ENCODE results near the gene AVL9.
"Not testable (repeated sequence)": the region's sequence is repeated elsewhere in the genome, so short reads cannot be mapped to it uniquely, and the experiment has no call there.

The AVL9 gene

DNA sequence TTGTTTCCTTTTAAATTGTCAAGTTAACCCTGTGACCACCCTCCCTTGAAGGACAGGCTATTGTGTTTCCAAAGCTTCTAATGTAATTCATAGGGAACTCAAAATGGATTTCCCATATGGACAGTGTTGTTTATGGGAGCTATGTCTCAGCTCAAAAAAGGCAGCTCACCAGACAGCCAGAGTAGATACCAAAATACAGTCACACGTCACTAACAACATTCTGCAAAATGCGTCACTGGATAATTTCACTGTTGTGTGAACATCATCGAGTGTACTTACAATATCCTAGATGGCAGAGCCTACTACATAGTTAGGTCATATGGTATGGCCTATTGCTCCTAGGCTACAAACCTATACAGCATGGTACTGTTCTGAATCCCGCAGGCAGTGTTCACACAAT is 97.4 kb downstream of the AVL9 start:
- no peak overlapping the region for H3K4me3 ChIP-seq (ENCODE audit: low read depth, low read length)
- TF ChIP-seq, protein P1, sequence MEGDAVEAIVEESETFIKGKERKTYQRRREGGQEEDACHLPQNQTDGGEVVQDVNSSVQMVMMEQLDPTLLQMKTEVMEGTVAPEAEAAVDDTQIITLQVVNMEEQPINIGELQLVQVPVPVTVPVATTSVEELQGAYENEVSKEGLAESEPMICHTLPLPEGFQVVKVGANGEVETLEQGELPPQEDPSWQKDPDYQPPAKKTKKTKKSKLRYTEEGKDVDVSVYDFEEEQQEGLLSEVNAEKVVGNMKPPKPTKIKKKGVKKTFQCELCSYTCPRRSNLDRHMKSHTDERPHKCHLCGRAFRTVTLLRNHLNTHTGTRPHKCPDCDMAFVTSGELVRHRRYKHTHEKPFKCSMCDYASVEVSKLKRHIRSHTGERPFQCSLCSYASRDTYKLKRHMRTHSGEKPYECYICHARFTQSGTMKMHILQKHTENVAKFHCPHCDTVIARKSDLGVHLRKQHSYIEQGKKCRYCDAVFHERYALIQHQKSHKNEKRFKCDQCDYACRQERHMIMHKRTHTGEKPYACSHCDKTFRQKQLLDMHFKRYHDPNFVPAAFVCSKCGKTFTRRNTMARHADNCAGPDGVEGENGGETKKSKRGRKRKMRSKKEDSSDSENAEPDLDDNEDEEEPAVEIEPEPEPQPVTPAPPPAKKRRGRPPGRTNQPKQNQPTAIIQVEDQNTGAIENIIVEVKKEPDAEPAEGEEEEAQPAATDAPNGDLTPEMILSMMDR (IDR thresholded peaks at IDR 0.05; ENCODE audit: low read depth, low read length) = no peak

DNA sequence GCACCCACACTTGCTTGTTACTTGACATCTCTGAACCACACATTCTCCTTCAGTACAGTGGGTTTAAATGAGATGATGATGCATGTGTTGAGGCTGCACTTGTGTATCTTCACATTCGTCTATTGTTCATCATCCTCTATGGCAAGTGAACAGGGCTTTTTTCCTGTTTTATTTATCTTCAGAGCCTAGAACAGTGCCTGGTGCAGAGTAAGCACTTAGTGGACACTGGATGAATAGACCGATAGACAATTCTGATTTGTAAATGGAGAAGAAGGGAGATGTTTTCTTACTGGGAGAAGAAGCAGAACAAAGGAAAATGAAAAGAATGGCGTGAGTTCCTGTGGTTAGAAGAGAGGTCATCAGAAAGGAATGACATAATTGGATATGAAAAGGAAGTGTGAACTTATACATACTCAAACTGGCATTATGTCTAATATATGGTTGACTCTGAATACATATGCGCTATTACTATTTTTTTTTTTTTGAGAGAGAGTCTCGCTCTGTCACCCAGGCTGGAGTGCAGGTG is 99.7 kb downstream of the AVL9 start:
- TF ChIP-seq, protein P1 (IDR thresholded peaks at IDR 0.05; ENCODE audit: low read depth, low read length) = no peak
- no peak overlapping the region for H3K4me3 ChIP-seq (ENCODE audit: low read depth, low read length)

DNA sequence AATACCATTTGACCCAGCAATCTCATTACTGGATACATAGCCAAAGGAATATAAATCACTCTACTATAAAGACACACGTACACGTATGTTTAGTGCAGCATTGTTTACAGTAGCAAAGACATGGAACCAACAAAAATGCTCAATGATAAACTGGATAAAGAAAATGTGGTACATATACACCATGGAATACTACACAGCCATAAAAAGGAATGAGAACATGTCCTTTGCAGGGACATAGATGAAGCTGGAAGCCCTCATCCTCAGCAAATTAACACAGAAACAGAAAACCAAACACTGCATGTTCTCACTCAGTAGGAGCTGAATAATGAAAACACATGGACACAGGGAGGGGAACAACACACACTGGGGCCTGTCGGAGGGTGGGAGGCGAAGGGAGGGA is 105.9 kb downstream of the AVL9 start:
- H3K4me3 ChIP-seq (ENCODE audit: low read depth, low read length) = not testable (repeated sequence)

DNA sequence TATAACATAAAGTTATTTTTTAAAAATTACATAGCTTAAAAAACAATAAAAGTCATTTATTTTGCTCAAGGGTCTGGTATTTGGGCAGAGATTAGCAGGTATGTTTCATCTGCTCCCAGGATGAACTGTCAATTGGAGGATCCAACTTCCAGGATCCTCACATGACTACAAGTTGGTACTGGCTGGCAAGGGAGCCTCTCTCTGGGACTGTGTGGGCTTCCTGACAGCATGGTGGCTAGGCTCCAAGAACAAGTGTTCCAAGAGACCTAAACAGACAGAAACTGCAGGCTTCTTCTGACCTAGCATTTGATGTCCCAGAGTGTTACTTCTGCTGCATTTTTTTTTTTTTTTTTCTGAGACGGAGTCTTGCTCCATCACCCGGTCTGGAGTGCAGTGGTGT is 107.2 kb downstream of the AVL9 start:
- H3K4me3 ChIP-seq (ENCODE audit: low read depth, low read length) = no peak overlapping the region
- TF ChIP-seq, protein P1 (IDR thresholded peaks at IDR 0.05; ENCODE audit: low read depth, low read length) = no peak

DNA sequence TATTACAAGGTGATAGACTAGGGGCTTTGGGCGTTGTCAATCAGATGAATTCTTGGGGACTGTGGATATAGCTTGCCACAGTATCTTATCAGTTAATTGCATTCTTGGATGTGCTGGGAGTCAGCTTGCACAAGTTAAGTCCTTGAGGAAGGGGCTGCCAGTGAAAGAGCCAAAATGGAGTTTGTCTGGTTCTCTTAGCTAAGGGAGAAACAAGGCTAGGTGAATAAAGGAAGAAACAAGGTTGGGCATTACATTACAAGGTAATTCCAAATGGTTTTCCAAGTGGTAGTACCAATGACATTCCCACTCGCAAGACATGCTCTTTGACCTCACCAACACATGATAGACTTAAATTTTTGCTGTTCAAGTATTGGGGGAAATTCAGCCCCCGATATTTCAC is 108.2 kb downstream of the AVL9 start:
- H3K4me3 ChIP-seq (ENCODE audit: low read depth, low read length) = not testable (repeated sequence)

DNA sequence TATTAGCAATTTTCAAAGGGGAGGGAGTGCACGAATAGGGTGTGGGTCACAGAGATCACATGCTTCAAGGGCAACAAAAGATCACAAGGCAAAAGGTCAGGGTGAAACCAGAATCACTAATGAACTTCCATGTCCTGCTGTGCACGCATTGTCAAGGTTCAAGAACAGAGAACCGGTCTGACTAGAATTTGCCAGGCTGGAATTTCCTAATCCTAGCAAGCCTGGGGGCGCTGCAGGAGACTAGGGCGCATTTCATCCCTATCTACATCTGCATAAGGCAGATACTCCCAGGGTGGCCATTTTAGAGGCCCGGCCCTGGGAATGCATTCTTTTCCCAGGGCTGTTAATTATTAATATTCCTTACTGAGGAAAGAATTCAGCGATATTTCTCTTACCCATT is 108.8 kb downstream of the AVL9 start:
- not testable (repeated sequence) for H3K4me3 ChIP-seq (ENCODE audit: low read depth, low read length)

DNA sequence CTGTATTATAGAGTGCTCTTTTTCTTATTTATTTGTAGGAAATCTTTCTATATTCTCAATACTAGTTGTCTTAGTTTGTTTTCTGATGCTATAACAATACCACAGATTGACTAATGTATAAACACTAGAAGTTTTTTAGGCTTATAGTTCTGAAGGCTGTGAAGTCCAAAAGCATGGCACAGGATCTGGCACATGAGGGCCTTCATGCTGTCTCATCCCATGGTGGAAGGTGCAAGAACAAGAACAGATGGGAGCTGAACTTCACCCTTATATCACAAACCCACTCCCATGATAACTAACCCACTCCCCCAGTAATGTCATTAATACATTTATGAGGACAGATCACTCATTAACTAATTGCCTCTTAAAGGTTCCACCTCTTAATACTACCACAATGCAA is 109.7 kb downstream of the AVL9 start:
- H3K4me3 ChIP-seq (ENCODE audit: low read depth, low read length) = no peak overlapping the region
- TF ChIP-seq, protein P1 (IDR thresholded peaks at IDR 0.05; ENCODE audit: low read depth, low read length) = no peak

DNA sequence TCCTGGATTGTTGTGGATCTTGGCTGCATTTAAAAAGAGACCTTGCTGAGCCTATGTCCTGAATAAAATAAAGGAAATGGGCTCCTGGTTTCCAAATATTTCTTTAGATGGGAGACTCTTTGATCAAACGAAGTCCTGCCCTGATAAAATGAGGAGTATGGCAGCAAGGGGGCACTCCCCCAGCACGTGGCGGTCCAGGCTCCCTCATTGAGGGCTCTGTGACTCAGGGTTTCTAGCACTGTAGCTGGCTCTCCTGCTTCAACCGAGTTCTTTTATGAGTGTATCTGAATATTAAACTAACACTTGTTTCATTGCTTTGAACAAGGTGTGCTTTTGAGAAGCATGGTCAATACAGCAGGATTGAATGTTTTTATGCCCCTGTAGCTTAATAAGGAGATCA is 114.2 kb downstream of the AVL9 start:
- TF ChIP-seq, protein P1 (IDR thresholded peaks at IDR 0.05; ENCODE audit: low read depth, low read length) = no peak
- no peak overlapping the region for H3K4me3 ChIP-seq (ENCODE audit: low read depth, low read length)

DNA sequence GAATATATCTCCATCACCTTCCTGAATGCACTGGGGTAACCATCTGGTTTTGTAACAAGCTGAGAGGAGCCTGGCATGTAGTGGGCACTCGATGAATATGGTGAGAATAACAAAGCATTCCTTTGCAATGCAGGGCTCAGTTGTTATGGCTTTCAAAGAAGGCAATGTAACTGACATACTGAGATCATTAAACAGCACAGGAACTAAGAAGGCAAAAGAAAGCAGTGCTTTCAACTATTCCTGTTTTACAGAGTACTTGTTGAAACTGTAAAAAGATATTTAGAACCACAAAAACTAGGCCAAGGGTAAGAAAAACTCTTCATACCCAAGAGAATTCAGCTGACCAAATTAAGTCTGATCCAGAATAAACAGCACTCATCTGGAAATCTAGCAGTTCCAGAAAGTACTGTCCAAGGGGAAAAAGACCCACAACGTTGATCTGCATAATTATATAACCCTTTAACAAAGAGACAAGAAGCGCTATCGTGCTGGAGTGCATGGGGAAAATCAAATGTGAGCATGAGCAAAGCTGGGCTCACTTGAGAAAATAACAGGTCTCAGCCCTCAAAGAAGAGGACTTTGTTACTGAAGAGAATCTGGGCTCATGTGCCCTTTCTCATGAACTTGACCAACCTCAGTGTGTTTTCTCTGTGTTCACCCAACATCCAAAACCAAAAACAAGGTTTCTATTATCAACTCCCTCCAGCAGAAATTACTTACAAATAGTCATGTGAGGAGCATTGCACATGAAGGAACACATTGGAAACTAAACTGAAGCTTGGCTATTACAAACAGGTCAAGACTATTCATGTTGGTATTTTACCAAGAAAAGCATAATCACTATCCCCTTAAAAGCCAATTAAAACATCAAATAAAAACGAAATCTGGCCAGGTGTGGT is 116.2 kb downstream of the AVL9 start:
- no peak overlapping the region for H3K4me3 ChIP-seq (ENCODE audit: low read depth, low read length)
- TF ChIP-seq, protein P1 (IDR thresholded peaks at IDR 0.05; ENCODE audit: low read depth, low read length) = no peak

All from WI38 (cell line).